HCT116 (cell line): ENCODE results near the gene ING3.

Experiments
- POLR2A ChIP-seq: IDR thresholded peaks from 2 replicates; pipeline ENCODE4 v1.7.0; 2011; ENCODE audit warnings: borderline replicate concordance; ENCODE audit not compliant: insufficient read depth, insufficient read length; ENCODE audit errors: extremely low read depth
- REST ChIP-seq: IDR thresholded peaks from 2 replicates; pipeline ENCODE4 v1.6.1; 2012; ENCODE audit warnings: low read depth
- YY1 ChIP-seq: IDR thresholded peaks from 2 replicates; pipeline ENCODE4 v1.6.1; 2011; ENCODE audit warnings: low read length, low read depth, moderate library complexity, mild to moderate bottlenecking; ENCODE audit not compliant: insufficient replicate concordance; ENCODE audit errors: extremely low read depth
- ZNF274 ChIP-seq: fragments of 200-500 bp; sonication (Bioruptor generic); IDR thresholded peaks from 2 replicates; pipeline ENCODE4 v1.6.1; 2014; ENCODE audit warnings: mild to moderate bottlenecking, low read depth, low read length, inconsistent platforms
- TF ChIP-seq, protein P1 (sequence below), 3 experiments: fragments of 200-600 bp in 1 of 3; sonication (generic) in 1 of 3; IDR thresholded peaks in 2 of 3; conservative IDR thresholded peaks in 1 of 3; 2 replicates each; pipeline ENCODE4 v1.5.1; 2012 to 2017; ENCODE audit warnings: low read depth in 2 of 3, low read length in 2 of 3, antibody characterized with exemption in 1 of 3, borderline replicate concordance in 1 of 3, control low read depth in 1 of 3, mild to moderate bottlenecking in 1 of 3, mixed read lengths in 1 of 3, mixed run types in 1 of 3, moderate library complexity in 1 of 3; ENCODE audit not compliant: insufficient read depth in 1 of 3

GRCh38 chr7:121002757-121003200, 52.2 kb downstream of the ING3 start:
- TF ChIP-seq, protein P1, sequence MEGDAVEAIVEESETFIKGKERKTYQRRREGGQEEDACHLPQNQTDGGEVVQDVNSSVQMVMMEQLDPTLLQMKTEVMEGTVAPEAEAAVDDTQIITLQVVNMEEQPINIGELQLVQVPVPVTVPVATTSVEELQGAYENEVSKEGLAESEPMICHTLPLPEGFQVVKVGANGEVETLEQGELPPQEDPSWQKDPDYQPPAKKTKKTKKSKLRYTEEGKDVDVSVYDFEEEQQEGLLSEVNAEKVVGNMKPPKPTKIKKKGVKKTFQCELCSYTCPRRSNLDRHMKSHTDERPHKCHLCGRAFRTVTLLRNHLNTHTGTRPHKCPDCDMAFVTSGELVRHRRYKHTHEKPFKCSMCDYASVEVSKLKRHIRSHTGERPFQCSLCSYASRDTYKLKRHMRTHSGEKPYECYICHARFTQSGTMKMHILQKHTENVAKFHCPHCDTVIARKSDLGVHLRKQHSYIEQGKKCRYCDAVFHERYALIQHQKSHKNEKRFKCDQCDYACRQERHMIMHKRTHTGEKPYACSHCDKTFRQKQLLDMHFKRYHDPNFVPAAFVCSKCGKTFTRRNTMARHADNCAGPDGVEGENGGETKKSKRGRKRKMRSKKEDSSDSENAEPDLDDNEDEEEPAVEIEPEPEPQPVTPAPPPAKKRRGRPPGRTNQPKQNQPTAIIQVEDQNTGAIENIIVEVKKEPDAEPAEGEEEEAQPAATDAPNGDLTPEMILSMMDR (IDR thresholded peaks at IDR 0.05 in 2 of 3, conservative IDR thresholded peaks at IDR 0.05 in 1 of 3; ENCODE audit: borderline replicate concordance in 1 of 3, insufficient read depth in 1 of 3, low read depth in 2 of 3, low read length in 2 of 3) = no peak
- TF ChIP-seq POLR2A (no peak), REST (no peak), ZNF274 (no peak), YY1 (no peak)
